Tibial nerve (tissue), 4 donors: ENCODE measurements around the gene PRRC2B.

Source experiments
- EP300 ChIP-seq, 2 donors: sonication (generic); formaldehyde crosslinking; IDR thresholded peaks; one replicate each; pipeline ENCODE4 v1.6.1; 2017; ENCODE audit warnings: antibody characterized with exemption in 2 of 2, mild to moderate bottlenecking in 1 of 2
- TF ChIP-seq, protein P1 (sequence below), 5 experiments: fragments of 200-600 bp in 3 of 5; fragments of 450-650 bp in 2 of 5; sonication (generic) in 3 of 5; IDR thresholded peaks; one replicate each; pipeline ENCODE4 v1.5.1; 2016 to 2019; ENCODE audit warnings: antibody characterized with exemption in 5 of 5, mild to moderate bottlenecking in 3 of 5, moderate library complexity in 2 of 5

DNA sequence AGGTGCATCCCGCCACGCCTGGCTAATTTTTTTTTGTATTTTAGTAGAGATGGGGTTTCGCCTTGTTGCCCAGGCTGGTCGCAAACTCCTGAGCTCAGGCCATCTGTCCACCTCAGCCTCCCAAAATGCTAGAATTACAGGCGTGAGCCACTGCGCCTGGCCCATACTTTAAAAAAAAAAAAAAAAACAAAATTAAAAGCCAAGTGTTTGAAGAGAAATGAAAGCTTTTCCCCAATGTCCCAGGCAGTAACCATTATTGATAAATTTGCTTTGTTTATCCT, 9.5 kb downstream of the PRRC2B start:
- TF ChIP-seq, protein P1, sequence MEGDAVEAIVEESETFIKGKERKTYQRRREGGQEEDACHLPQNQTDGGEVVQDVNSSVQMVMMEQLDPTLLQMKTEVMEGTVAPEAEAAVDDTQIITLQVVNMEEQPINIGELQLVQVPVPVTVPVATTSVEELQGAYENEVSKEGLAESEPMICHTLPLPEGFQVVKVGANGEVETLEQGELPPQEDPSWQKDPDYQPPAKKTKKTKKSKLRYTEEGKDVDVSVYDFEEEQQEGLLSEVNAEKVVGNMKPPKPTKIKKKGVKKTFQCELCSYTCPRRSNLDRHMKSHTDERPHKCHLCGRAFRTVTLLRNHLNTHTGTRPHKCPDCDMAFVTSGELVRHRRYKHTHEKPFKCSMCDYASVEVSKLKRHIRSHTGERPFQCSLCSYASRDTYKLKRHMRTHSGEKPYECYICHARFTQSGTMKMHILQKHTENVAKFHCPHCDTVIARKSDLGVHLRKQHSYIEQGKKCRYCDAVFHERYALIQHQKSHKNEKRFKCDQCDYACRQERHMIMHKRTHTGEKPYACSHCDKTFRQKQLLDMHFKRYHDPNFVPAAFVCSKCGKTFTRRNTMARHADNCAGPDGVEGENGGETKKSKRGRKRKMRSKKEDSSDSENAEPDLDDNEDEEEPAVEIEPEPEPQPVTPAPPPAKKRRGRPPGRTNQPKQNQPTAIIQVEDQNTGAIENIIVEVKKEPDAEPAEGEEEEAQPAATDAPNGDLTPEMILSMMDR (IDR thresholded peaks at IDR 0.05), result no peak
- TF ChIP-seq EP300 (IDR thresholded peaks at IDR 0.05), result no peak
